ENCODE data around the gene SLC5A3. TPM values are rescaled to one million over a fixed set of nuclear protein-coding genes. Genes with fewer than 3 reads are reported as not detected.

Gene SLC5A3
- total RNA-seq, 2 experiments from 2014 or later = 22.2 to 31.5 TPM

GRCh38 chr21:34086887-34087306, 13.5 kb downstream of the SLC5A3 start:
- H3K4me3 ChIP-seq (ENCODE audit: low read depth, low read length, poor library complexity, severe bottlenecking) = no peak overlapping the region
- BruUV-seq (replicated peaks) = no TSS peak
- no peak for DNase-seq (ENCODE audit: low spot score)
- H3K27ac ChIP-seq (ENCODE audit: low read depth, low read length, poor library complexity, severe bottlenecking) = no peak overlapping the region
- intact Hi-C loops (cut with micrococcal nuclease; ENCODE audit: unreplicated experiment) = no loop called here
- no peaks in the 10 kb centered on the region for H3K9me3 ChIP-seq (ENCODE audit: low read length)
- peaks cover 11% of the 10 kb centered on the region for H4K20me1 ChIP-seq (ENCODE audit: insufficient read depth, low read length)
- peaks cover 98% of the 10 kb centered on the region for H3K79me2 ChIP-seq (ENCODE audit: insufficient read depth, low read depth, low read length)
- no peaks in the 10 kb centered on the region for H3K9me2 ChIP-seq (ENCODE audit: insufficient read depth, low read length)
- H3K4me2 ChIP-seq (ENCODE audit: low read length) = no peak overlapping the region
- TF ChIP-seq CTCF (conservative IDR thresholded peaks at IDR 0.05; ENCODE audit: low read length) (no peak), EZH2phosphoT487 (IDR thresholded peaks at IDR 0.05; ENCODE audit: borderline replicate concordance, low read depth, low read length) (no peak)
- ChIA-PET CTCF (ENCODE audit: unreplicated experiment) (no interaction called here), POLR2A (interaction anchor here (1.3 kb wide), 1 partner anchor 64 kb away, joined by 4 read pairs; no protein-coding TSS in a partner anchor)
- H3K36me3 ChIP-seq (ENCODE audit: insufficient read depth, low read length) = peaks cover 69% of the 10 kb centered on the region
- H2AFZ ChIP-seq (ENCODE audit: low read length) = no peak overlapping the region
- no peaks in the 10 kb centered on the region for H3K4me1 ChIP-seq (ENCODE audit: insufficient read depth, low read length, poor library complexity, severe bottlenecking)

- ChIA-PET CTCF (ENCODE audit: unreplicated experiment) (no interaction called here), POLR2A (no interaction called here)
- no peak overlapping the region for H3K4me2 ChIP-seq (ENCODE audit: low read length)
- H3K27ac ChIP-seq (ENCODE audit: low read depth, low read length, poor library complexity, severe bottlenecking) = no peak overlapping the region
- H3K9me2 ChIP-seq (ENCODE audit: insufficient read depth, low read length) = no peaks in the 10 kb centered on the region
- no peak for TF ChIP-seq CTCF (conservative IDR thresholded peaks at IDR 0.05; ENCODE audit: low read length)
- no peak for TF ChIP-seq EZH2phosphoT487 (IDR thresholded peaks at IDR 0.05; ENCODE audit: borderline replicate concordance, low read depth, low read length)
- no TSS peak for BruUV-seq (replicated peaks)
- no peak overlapping the region for H3K4me3 ChIP-seq (ENCODE audit: low read depth, low read length, poor library complexity, severe bottlenecking)
- H3K4me1 ChIP-seq (ENCODE audit: insufficient read depth, low read length, poor library complexity, severe bottlenecking) = peaks cover 7% of the 10 kb centered on the region
- H3K9me3 ChIP-seq (ENCODE audit: low read length) = no peaks in the 10 kb centered on the region
- H3K36me3 ChIP-seq (ENCODE audit: insufficient read depth, low read length) = peaks cover 64% of the 10 kb centered on the region
- H2AFZ ChIP-seq (ENCODE audit: low read length) = no peak overlapping the region
- intact Hi-C loops (cut with micrococcal nuclease; ENCODE audit: unreplicated experiment) = no loop called here
- peaks cover 11% of the 10 kb centered on the region for H4K20me1 ChIP-seq (ENCODE audit: insufficient read depth, low read length)
- no peak for DNase-seq (ENCODE audit: low spot score)
- peaks cover 97% of the 10 kb centered on the region for H3K79me2 ChIP-seq (ENCODE audit: insufficient read depth, low read depth, low read length)
Measured at GRCh38 chr21:34088752-34089151, 15.4 kb downstream of the SLC5A3 start.

DNA sequence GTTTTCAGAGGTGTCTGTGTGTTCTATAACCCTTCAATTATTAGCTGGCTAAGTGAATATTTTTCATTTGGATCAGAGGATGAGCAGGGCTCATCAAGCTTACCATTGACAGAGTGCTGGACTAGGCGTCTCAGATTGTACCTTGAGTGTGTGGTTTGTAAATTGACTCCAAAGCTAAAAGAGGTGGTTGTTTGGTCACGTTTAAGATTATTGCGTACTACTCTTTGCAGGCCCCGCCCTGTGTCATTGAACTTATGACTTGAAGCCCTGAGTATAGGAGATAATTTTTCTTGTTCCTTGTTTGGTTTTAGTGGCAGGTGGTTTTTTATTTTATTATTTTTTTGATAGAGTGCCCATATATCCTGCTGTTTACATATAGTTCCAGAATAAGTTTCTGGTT, 17.7 kb downstream of the SLC5A3 start:
- TF ChIP-seq EZH2phosphoT487 (IDR thresholded peaks at IDR 0.05; ENCODE audit: borderline replicate concordance, low read depth, low read length) (no peak), CTCF (conservative IDR thresholded peaks at IDR 0.05; ENCODE audit: low read length) (no peak)
- peaks cover 11% of the 10 kb centered on the region for H4K20me1 ChIP-seq (ENCODE audit: insufficient read depth, low read length)
- no TSS peak for BruUV-seq (replicated peaks)
- H3K4me3 ChIP-seq (ENCODE audit: low read depth, low read length, poor library complexity, severe bottlenecking) = no peak overlapping the region
- no peaks in the 10 kb centered on the region for H3K9me2 ChIP-seq (ENCODE audit: insufficient read depth, low read length)
- peaks cover 63% of the 10 kb centered on the region for H3K36me3 ChIP-seq (ENCODE audit: insufficient read depth, low read length)
- ChIA-PET POLR2A (interaction anchor here (0.6 to 1.6 kb wide), 3 partner anchors 9 to 522 kb away, joined by 3 to 5 read pairs (median 3); no protein-coding TSS in a partner anchor), CTCF (ENCODE audit: unreplicated experiment) (interaction anchor here (0.8 kb wide), 1 partner anchor 13 kb away, joined by 3 read pairs; no protein-coding TSS in a partner anchor)
- H3K9me3 ChIP-seq (ENCODE audit: low read length) = no peaks in the 10 kb centered on the region
- no peak for DNase-seq (ENCODE audit: low spot score)
- no peak overlapping the region for H3K27ac ChIP-seq (ENCODE audit: low read depth, low read length, poor library complexity, severe bottlenecking)
- intact Hi-C loops (cut with micrococcal nuclease; ENCODE audit: unreplicated experiment) = no loop called here
- no peak overlapping the region for H2AFZ ChIP-seq (ENCODE audit: low read length)
- peaks cover 7% of the 10 kb centered on the region for H3K4me1 ChIP-seq (ENCODE audit: insufficient read depth, low read length, poor library complexity, severe bottlenecking)
- H3K79me2 ChIP-seq (ENCODE audit: insufficient read depth, low read depth, low read length) = peaks cover 89% of the 10 kb centered on the region
- no peak overlapping the region for H3K4me2 ChIP-seq (ENCODE audit: low read length)

Measured in OCI-LY7 (cell line).